GM19324 (cell line): ENCODE results near the gene POLR2C.
"Not testable (repeated sequence)": the region's sequence is repeated elsewhere in the genome, so short reads cannot be mapped to it uniquely, and the experiment has no call there.

Experiments
- ATAC-seq: cut with Tn5 transposase; IDR thresholded peaks from one replicate; pipeline ENCODE4 v1.9.1; 2021; ENCODE audit warnings: mild to moderate bottlenecking, moderate library complexity; ENCODE audit not compliant: unreplicated experiment, low FRiP score

POLR2C gene

GRCh38 chr16:57462209-57462977 is at the start of gene POLR2C:
Gene POLR2C, plus strand, starts transcription at chr16:57462679. Its CDS starts 46 bp downstream, at chr16:57462725.
- ATAC-seq: peak; percentile 83

- peak; percentile 46 for ATAC-seq
Measured at GRCh38 chr16:57413301-57413730, 49.2 kb upstream of the POLR2C start.

- ATAC-seq: no peak
Measured at GRCh38 chr16:57413733-57414132, 48.7 kb upstream of the POLR2C start.

GRCh38 chr16:57416084-57416483 is 46.4 kb upstream of the POLR2C start:
- ATAC-seq: no peak

GRCh38 chr16:57419506-57419905 is 43.0 kb upstream of the POLR2C start:
- ATAC-seq: no peak

GRCh38 chr16:57422026-57422944 is 40.2 kb upstream of the POLR2C start:
- ATAC-seq: no peak

GRCh38 chr16:57423152-57423551 is 39.3 kb upstream of the POLR2C start:
- ATAC-seq: no peak

GRCh38 chr16:57424583-57424982 is 37.9 kb upstream of the POLR2C start:
- ATAC-seq: no peak

GRCh38 chr16:57426356-57426755 is 36.1 kb upstream of the POLR2C start:
- ATAC-seq: no peak

- no peak for ATAC-seq
Measured at GRCh38 chr16:57427307-57427706, 35.2 kb upstream of the POLR2C start.

GRCh38 chr16:57427824-57428223 is 34.7 kb upstream of the POLR2C start:
- no peak for ATAC-seq

- ATAC-seq: no peak
Measured at GRCh38 chr16:57430955-57431354, 31.5 kb upstream of the POLR2C start.

GRCh38 chr16:57432505-57432904 is 30.0 kb upstream of the POLR2C start:
- no peak for ATAC-seq

GRCh38 chr16:57432989-57433388 is 29.5 kb upstream of the POLR2C start:
- ATAC-seq: no peak

- no peak for ATAC-seq
Measured at GRCh38 chr16:57434003-57434402, 28.5 kb upstream of the POLR2C start.

GRCh38 chr16:57435838-57436237 is 26.6 kb upstream of the POLR2C start:
- no peak for ATAC-seq

GRCh38 chr16:57439947-57440346 is 22.5 kb upstream of the POLR2C start:
- ATAC-seq: not testable (repeated sequence)

GRCh38 chr16:57440551-57440950 is 21.9 kb upstream of the POLR2C start:
- not testable (repeated sequence) for ATAC-seq

- ATAC-seq: no peak
Measured at GRCh38 chr16:57444711-57445110, 17.8 kb upstream of the POLR2C start.

- ATAC-seq: no peak
Measured at GRCh38 chr16:57445510-57445909, 17.0 kb upstream of the POLR2C start.

GRCh38 chr16:57446531-57447185 is 15.8 kb upstream of the POLR2C start:
- peak; percentile 29 for ATAC-seq
